Tibial nerve (tissue), 3 donors: ENCODE measurements around the gene TRAPPC13.

Source experiments
- CTCF ChIP-seq, 5 experiments: fragments of 200-600 bp in 3 of 5; fragments of 450-650 bp in 2 of 5; sonication (generic) in 3 of 5; IDR thresholded peaks; one replicate each; pipeline ENCODE4 v1.5.1; 2016 to 2019; ENCODE audit warnings: antibody characterized with exemption in 5 of 5, mild to moderate bottlenecking in 3 of 5, moderate library complexity in 2 of 5
- POLR2A ChIP-seq, 2 donors: fragments of 450-650 bp; IDR thresholded peaks; one replicate each; pipeline ENCODE4 v1.6.1; 2017; ENCODE audit warnings: antibody characterized with exemption in 2 of 2, mild to moderate bottlenecking in 2 of 2, moderate library complexity in 2 of 2

DNA sequence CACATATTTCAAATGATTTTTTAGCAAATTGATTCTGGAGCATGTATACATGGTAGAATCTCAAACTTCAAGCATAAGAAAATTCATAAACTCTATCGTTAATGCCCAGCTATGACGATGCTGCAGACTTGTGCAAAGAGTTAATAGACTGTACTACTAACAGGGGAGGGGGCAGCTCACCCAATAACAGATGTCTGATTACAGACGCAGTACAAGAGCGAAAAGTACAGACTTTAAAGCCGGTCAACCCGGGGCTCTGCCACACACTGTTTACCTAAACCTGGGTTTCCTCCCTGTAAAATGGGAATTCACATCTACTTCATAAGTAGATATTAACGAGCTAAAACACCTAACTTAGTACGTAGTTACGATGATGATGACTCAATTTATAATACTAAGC, 1.3 kb upstream of the TRAPPC13 start:
- TF ChIP-seq CTCF (IDR thresholded peaks at IDR 0.05) (no peak), POLR2A (IDR thresholded peaks at IDR 0.05) (no peak)
